ENCODE measurements around the gene NIPSNAP2. TPM values are rescaled to one million over a fixed set of nuclear protein-coding genes. Genes with fewer than 3 reads are reported as not detected.
"Not testable (repeated sequence)": the region's sequence is repeated elsewhere in the genome, so short reads cannot be mapped to it uniquely, and the experiment has no call there.

The NIPSNAP2 gene
- total and polyA plus RNA-seq, 3 experiments from 2014 or later, result 36.4 to 46.5 (median 42.2) TPM

DNA sequence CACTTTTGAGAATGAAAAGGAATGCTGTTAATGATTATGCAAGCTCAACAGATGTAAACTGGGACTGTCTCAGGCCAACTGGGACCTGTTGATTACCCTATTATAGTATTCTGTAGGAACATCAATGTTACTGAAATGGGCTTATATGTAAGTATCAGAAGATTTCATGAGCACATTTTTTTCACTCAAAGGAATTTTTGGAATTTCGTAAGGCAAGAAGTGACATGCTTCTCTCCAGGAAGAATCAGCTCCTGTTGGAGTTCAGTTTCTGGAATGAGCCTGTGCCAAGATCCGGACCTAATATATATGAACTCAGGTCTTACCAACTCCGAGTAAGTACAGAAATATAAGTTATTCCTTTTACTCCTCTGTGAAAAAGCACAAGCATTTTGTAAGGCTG, 19.2 kb downstream of the NIPSNAP2 start:
- Mint-ChIP-seq H3K9me3 (no peaks in the 10 kb centered on the region), H3K27ac (no peak overlapping the region), H3K36me3 (peaks cover 4 to 73% (median 21%) of the 10 kb centered on the region in 3 donors), H3K4me1 (no peaks in the 10 kb centered on the region), H3K27me3 (no peaks in the 10 kb centered on the region), H3K4me3 (no peak overlapping the region)
- H3K4me1 ChIP-seq (ENCODE audit: insufficient read depth, low read length), result no peaks in the 10 kb centered on the region
- no peaks in the 10 kb centered on the region for H3K9me3 ChIP-seq (ENCODE audit: low read length)
- H3K27me3 ChIP-seq (ENCODE audit: insufficient read depth, low read length, poor library complexity, severe bottlenecking), result no peaks in the 10 kb centered on the region
- POLR2A ChIA-PET, result no interaction called here
- CTCF ChIA-PET, result no interaction called here
- H3K4me3 ChIP-seq (ENCODE audit: low read length), result no peak overlapping the region
- DNase-seq, result no peak
- H3K27ac ChIP-seq (ENCODE audit: low read depth, low read length), result no peak overlapping the region
- H3K36me3 ChIP-seq (ENCODE audit: insufficient read depth, low read length), result peaks cover 18% of the 10 kb centered on the region

DNA sequence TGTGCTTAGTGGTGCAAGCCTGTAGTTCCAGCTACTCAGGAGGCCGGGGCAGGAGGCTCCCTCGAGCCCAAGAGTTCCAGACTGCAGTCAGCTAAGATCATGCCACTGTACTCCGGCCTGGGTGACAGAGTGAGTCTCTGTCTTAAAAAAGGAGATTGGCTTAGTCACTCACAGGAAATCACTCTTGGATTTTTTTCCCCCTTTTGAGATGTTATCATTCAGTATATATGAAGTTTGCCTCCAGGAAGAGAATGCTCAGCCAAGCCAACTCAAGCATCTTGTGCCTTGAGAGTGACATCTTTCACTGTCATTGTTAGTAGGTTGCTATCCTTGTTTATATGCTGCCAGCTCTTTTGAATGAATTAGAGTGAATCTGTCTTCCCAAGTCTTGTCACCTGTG, 28.0 kb downstream of the NIPSNAP2 start:
- no peaks in the 10 kb centered on the region for H3K27me3 Mint-ChIP-seq
- no peak overlapping the region for H3K4me3 Mint-ChIP-seq
- ChIA-PET POLR2A (no interaction called here), CTCF (no interaction called here)
- no peaks in the 10 kb centered on the region for H3K4me1 Mint-ChIP-seq
- no peaks in the 10 kb centered on the region for H3K9me3 Mint-ChIP-seq
- no peak overlapping the region for H3K27ac ChIP-seq (ENCODE audit: low read depth, low read length)
- no peaks in the 10 kb centered on the region for H3K4me1 ChIP-seq (ENCODE audit: insufficient read depth, low read length)
- no peaks in the 10 kb centered on the region for H3K27me3 ChIP-seq (ENCODE audit: insufficient read depth, low read length, poor library complexity, severe bottlenecking)
- no peak overlapping the region for H3K4me3 ChIP-seq (ENCODE audit: low read length)
- no peak for DNase-seq
- peaks cover 11 to 70% (median 20%) of the 10 kb centered on the region in 3 donors for H3K36me3 Mint-ChIP-seq
- H3K9me3 ChIP-seq (ENCODE audit: low read length), result no peaks in the 10 kb centered on the region
- H3K36me3 ChIP-seq (ENCODE audit: insufficient read depth, low read length), result peaks cover 15% of the 10 kb centered on the region
- H3K27ac Mint-ChIP-seq, result peak overlapping the region in 1 of 8 donors; percentile 33

DNA sequence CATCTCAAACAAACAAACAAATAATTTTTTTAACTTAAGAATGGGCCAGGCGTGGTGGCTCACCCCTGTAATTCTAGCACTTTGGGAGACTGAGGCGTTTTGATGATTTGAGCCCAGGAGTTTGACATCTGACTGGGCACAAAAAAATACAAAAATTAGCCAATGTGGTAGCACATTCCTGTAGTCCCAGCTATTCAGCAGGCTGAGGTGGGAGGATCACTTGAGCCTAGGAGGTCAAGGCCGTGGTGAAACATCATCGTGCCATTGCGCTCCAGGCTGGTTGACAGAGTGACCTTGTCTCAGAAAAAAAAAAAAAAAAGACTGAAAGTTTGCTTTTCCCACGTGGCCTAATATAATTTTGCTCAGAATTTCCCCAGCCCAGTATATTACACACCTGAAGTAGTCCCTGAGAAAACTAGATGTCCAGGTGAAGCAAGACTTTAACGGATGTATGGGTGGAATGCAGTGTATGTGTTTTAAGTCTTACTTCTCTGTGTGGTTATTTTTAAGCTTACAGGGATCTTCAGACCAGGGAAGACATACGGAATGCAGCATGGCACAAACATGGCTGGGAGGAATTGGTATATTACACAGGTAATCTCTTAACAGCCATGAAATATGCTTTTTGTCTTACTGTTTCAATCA, 32.6 kb downstream of the NIPSNAP2 start:
- Histone ChIP-seq H3K4me3 (ENCODE audit: low read length) (no peak overlapping the region), H3K36me3 (ENCODE audit: insufficient read depth, low read length) (peaks cover 16% of the 10 kb centered on the region), H3K27ac (ENCODE audit: low read depth, low read length) (no peak overlapping the region), H3K9me3 (ENCODE audit: low read length) (no peaks in the 10 kb centered on the region), H3K4me1 (ENCODE audit: insufficient read depth, low read length) (no peaks in the 10 kb centered on the region), H3K27me3 (ENCODE audit: insufficient read depth, low read length, poor library complexity, severe bottlenecking) (no peaks in the 10 kb centered on the region)
- no peaks in the 10 kb centered on the region for H3K9me3 Mint-ChIP-seq
- H3K36me3 Mint-ChIP-seq, result peaks cover 13 to 61% (median 26%) of the 10 kb centered on the region in 3 donors
- H3K4me3 Mint-ChIP-seq, result no peak overlapping the region
- peak overlapping the region in 1 of 8 donors; percentile 43 for H3K27ac Mint-ChIP-seq
- no peaks in the 10 kb centered on the region for H3K4me1 Mint-ChIP-seq
- no peaks in the 10 kb centered on the region for H3K27me3 Mint-ChIP-seq
- POLR2A ChIA-PET, result no interaction called here
- DNase-seq, result no peak
- CTCF ChIA-PET, result no interaction called here

DNA sequence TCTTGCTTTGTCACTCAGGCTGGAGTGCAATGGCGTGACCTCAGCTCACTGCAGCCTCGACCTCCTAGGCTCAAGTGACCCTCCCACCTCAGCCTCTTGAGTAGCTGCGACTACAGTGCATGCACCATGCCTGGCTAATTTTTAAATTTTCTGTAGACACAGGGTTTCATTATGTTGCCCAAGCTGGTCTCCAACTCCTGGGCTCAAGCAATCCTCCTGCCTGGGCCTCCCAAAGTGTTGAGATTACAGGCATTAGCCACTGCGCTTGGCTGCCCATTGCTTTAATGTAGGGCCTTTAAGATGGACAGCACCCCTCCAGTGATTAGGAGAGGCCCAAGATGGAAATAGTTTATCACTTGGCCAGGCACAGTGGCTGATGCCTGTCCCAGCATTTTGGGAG, 39.4 kb downstream of the NIPSNAP2 start:
- Histone ChIP-seq H3K27me3 (ENCODE audit: insufficient read depth, low read length, poor library complexity, severe bottlenecking) (no peaks in the 10 kb centered on the region), H3K4me1 (ENCODE audit: insufficient read depth, low read length) (no peaks in the 10 kb centered on the region), H3K36me3 (ENCODE audit: insufficient read depth, low read length) (no peaks in the 10 kb centered on the region), H3K27ac (ENCODE audit: low read depth, low read length) (no peak overlapping the region), H3K4me3 (ENCODE audit: low read length) (no peak overlapping the region), H3K9me3 (ENCODE audit: low read length) (no peaks in the 10 kb centered on the region)
- POLR2A ChIA-PET, result no interaction called here
- CTCF ChIA-PET, result interaction anchor here (1.7 to 10.6 kb wide), 2 partner anchors 15 to 70 kb away, joined by 4 to 113 read pairs; no protein-coding TSS in a partner anchor
- Mint-ChIP-seq H3K9me3 (no peaks in the 10 kb centered on the region), H3K36me3 (peaks cover 0 to 12% (median 9%) of the 10 kb centered on the region in 3 donors), H3K27me3 (no peaks in the 10 kb centered on the region), H3K4me1 (no peaks in the 10 kb centered on the region), H3K27ac (no peak overlapping the region), H3K4me3 (no peak overlapping the region)
- DNase-seq, result no peak

DNA sequence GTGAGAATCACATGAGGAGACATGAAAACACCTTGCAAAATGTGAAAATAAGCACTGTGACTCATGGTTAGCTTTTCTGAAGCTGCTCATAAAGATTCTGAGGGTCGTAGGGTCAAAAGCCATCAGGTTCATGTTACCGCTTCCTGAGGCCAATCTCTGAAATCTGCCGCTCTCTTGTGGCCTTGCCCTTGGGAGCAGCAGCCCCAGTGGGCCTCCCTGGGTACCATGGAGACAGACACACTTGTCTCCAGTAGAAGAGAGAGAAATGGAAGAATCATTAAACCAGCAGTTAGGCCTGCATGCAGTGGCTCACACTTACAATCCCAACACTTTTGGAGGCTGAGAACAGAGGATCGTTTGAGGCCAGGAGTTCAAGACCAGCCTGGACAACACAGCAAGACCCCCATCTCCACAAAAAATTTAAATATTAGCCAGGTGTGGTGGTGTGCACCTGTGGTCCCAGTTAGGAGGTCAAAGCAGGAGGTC, 42.8 kb downstream of the NIPSNAP2 start:
- Mint-ChIP-seq H3K4me3 (no peak overlapping the region), H3K27ac (peak overlapping the region in 1 of 8 donors; percentile 41), H3K4me1 (no peaks in the 10 kb centered on the region), H3K36me3 (peaks cover 0 to 2% (median 0%) of the 10 kb centered on the region in 3 donors), H3K9me3 (no peaks in the 10 kb centered on the region), H3K27me3 (no peaks in the 10 kb centered on the region)
- Histone ChIP-seq H3K27me3 (ENCODE audit: insufficient read depth, low read length, poor library complexity, severe bottlenecking) (no peaks in the 10 kb centered on the region), H3K36me3 (ENCODE audit: insufficient read depth, low read length) (no peaks in the 10 kb centered on the region), H3K4me3 (ENCODE audit: low read length) (no peak overlapping the region), H3K4me1 (ENCODE audit: insufficient read depth, low read length) (no peaks in the 10 kb centered on the region), H3K27ac (ENCODE audit: low read depth, low read length) (no peak overlapping the region), H3K9me3 (ENCODE audit: low read length) (no peaks in the 10 kb centered on the region)
- ChIA-PET POLR2A (no interaction called here), CTCF (interaction anchor here (0.7 to 10.6 kb wide), 4 partner anchors 66 to 98 kb away, joined by 3 to 113 read pairs (median 3); no protein-coding TSS in a partner anchor)
- no peak for DNase-seq

DNA sequence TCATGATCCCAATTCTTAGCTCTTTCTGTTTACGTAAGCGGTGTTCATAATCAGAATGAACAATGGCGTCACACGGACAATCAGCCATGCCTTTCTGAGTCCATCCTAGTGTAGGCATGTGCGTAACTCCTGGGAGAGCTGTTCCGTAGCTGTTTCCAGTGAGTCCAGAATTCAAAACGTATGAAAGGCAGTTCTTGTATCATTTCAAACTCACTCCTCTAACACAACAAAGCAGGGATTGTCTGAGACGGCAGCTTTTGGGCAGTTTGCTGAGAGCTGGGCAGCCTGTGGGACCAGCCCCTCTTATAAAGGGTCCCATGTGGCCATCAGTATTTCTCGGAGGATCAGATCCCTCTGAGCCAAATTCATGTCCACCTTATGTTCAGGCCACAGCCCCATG, 43.5 kb downstream of the NIPSNAP2 start:
- Histone ChIP-seq H3K27me3 (ENCODE audit: insufficient read depth, low read length, poor library complexity, severe bottlenecking) (no peaks in the 10 kb centered on the region), H3K27ac (ENCODE audit: low read depth, low read length) (no peak overlapping the region), H3K36me3 (ENCODE audit: insufficient read depth, low read length) (no peaks in the 10 kb centered on the region), H3K9me3 (ENCODE audit: low read length) (no peaks in the 10 kb centered on the region), H3K4me1 (ENCODE audit: insufficient read depth, low read length) (no peaks in the 10 kb centered on the region), H3K4me3 (ENCODE audit: low read length) (no peak overlapping the region)
- Mint-ChIP-seq H3K9me3 (no peaks in the 10 kb centered on the region), H3K4me3 (no peak overlapping the region), H3K27ac (no peak overlapping the region), H3K27me3 (no peaks in the 10 kb centered on the region), H3K36me3 (peaks cover 0 to 2% (median 0%) of the 10 kb centered on the region in 3 donors), H3K4me1 (no peaks in the 10 kb centered on the region)
- ChIA-PET POLR2A (no interaction called here), CTCF (interaction anchor here (10.6 kb wide), 1 partner anchor 65 kb away, joined by 113 read pairs; no protein-coding TSS in a partner anchor)
- no peak for DNase-seq

DNA sequence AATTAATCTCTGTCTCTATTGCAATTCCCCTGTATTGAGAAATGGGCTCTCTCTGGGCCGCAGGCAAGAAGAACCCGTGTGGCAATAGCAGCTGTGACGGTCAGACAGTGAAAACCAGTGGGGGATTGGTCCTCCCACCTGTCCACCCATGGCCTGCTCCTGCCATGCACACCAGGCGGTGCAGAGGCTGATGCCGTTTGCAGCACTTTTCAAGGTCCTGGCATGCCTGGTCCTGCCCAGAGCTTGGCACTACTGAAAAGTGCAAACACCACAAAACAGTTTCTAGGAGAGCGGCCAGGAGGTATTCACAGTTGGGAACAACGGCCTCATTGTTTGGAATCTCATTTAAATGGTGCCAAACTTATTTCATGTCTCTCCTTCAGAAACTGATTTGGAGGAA, 45.3 kb downstream of the NIPSNAP2 start:
- Histone ChIP-seq H3K4me3 (ENCODE audit: low read length) (no peak overlapping the region), H3K36me3 (ENCODE audit: insufficient read depth, low read length) (no peaks in the 10 kb centered on the region), H3K9me3 (ENCODE audit: low read length) (no peaks in the 10 kb centered on the region), H3K27ac (ENCODE audit: low read depth, low read length) (no peak overlapping the region), H3K4me1 (ENCODE audit: insufficient read depth, low read length) (no peaks in the 10 kb centered on the region), H3K27me3 (ENCODE audit: insufficient read depth, low read length, poor library complexity, severe bottlenecking) (no peaks in the 10 kb centered on the region)
- Mint-ChIP-seq H3K4me1 (no peaks in the 10 kb centered on the region), H3K4me3 (no peak overlapping the region), H3K36me3 (peaks cover 0 to 4% (median 1%) of the 10 kb centered on the region in 3 donors), H3K9me3 (no peaks in the 10 kb centered on the region), H3K27ac (no peak overlapping the region), H3K27me3 (no peaks in the 10 kb centered on the region)
- ChIA-PET POLR2A (no interaction called here), CTCF (no interaction called here)
- DNase-seq, result no peak

DNA sequence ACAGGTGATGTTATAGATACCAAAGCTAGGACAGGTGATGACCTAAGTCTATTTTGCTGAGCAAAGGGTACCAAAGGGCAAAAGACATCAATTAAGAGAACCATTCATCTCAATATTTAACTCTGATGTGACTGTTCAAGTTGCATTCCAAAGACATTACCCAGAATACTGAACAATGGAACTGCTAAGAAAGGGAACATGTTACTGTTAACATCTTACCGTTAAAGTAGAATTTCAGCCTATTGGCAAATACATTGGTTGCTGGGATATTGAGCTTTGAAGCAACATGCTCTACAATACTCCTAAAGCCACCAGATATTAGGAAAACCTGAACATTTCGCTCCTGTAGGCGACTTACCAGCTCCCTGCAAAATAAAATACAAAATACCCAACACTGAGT, 52.6 kb downstream of the NIPSNAP2 start:
- DNase-seq; H3K4me1 ChIP-seq (ENCODE audit: insufficient read depth, low read length); H3K4me3 Mint-ChIP-seq; POLR2A ChIA-PET; H3K27me3 Mint-ChIP-seq; H3K9me3 Mint-ChIP-seq; CTCF ChIA-PET; H3K4me1 Mint-ChIP-seq; H3K27me3 ChIP-seq (ENCODE audit: insufficient read depth, low read length, poor library complexity, severe bottlenecking); H3K4me3 ChIP-seq (ENCODE audit: low read length); H3K27ac Mint-ChIP-seq; H3K36me3 Mint-ChIP-seq; H3K9me3 ChIP-seq (ENCODE audit: low read length); H3K36me3 ChIP-seq (ENCODE audit: insufficient read depth, low read length); H3K27ac ChIP-seq (ENCODE audit: low read depth, low read length): not testable (repeated sequence)

Data from CD8-positive, alpha-beta memory T cell (primary cell).